GM19372 (cell line): ENCODE results near the gene AOAH.
"Not testable (repeated sequence)": the region's sequence is repeated elsewhere in the genome, so short reads cannot be mapped to it uniquely, and the experiment has no call there.

Experiments
- ATAC-seq: cut with Tn5 transposase; IDR thresholded peaks from one replicate; pipeline ENCODE4 v1.9.1; 2021; ENCODE audit warnings: mild to moderate bottlenecking, low read depth, moderate library complexity; ENCODE audit not compliant: unreplicated experiment

The AOAH gene

DNA sequence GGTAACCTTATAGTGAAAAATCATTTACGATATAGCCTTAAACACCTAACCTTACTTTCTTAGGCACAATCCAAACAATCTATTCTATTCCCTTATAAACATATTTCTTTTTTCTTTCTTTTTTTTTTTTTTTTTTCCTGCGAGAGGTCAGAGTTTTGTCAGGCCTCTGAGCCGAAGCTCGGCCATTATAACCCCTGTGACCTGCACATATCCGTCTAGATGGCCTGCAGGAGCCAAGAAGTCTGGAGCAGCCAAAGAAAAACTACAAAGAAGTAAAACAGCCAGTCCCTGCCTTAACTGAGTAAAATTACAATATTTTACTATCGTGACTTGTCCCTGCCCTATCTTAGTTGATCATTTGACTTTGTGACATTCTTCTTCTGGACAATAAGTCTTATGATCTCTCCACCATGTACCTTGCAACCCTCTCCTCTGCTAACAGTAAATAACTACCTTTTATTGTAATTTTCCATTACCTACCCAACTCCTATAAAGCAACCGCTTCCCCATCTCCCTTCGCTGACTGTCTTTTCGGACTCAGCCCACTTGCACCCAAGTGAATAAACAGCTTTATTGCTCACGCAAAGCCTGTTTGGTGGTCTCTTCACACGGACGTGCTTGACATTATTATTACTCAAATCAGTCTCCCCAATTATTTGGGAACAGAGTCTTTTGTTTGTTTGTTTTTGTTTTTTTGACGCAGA is 64.5 kb downstream of the AOAH start:
- no peak for ATAC-seq

DNA sequence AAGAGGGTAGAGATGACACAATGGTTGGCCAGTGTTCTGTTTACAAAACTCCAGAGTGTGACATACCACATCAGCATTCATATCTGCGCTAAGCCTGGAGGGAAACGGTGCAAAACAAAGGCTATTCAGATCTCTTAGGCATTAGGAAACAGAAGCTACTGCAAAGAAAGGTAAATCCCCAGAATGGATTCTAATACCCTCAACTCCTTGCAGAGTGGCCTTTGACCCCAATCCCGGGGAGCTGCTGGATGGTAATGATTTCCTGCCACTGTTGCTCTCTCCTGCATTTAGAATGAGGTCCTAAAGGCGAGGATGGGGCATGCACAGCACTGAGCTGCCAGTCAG is 65.2 kb downstream of the AOAH start:
- ATAC-seq, result no peak

DNA sequence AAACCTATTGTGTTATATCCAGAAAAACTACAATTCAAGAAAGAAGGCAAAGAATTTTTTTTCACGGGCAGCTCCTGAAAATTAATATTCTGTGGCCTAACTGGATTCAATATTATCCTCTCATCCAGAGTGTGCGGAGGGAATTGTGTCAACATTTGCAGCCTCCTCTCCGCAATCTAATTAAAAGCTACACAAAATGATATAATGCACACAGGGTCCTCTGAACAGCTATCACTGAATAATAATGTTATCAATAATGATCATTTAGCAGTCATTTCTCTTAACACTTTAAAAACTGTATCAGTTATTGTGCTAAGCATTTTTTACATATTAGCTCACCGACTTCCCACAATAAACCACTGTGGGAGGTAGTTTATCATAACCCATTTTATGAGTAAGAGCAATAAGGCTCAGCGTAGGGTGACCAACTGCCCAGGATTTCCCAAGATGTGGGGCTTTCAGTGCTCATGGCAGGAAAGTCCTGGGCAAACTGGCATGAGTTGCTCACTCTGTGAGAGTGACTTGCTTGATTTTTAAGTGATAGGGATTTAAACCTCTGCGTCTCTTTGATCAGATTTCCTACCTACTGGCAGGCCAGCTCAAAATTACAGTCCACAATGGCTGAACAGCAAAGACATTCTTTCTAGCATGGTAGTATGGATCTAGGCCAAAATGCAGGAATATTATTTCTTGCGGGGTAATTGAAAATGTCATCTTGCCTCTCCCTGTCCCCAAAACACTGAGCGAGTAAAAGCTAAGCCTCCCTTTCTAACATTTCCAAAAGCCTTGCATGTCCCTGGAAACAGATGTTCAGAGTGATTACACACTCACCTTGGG is 65.7 kb downstream of the AOAH start:
- ATAC-seq, result no peak

DNA sequence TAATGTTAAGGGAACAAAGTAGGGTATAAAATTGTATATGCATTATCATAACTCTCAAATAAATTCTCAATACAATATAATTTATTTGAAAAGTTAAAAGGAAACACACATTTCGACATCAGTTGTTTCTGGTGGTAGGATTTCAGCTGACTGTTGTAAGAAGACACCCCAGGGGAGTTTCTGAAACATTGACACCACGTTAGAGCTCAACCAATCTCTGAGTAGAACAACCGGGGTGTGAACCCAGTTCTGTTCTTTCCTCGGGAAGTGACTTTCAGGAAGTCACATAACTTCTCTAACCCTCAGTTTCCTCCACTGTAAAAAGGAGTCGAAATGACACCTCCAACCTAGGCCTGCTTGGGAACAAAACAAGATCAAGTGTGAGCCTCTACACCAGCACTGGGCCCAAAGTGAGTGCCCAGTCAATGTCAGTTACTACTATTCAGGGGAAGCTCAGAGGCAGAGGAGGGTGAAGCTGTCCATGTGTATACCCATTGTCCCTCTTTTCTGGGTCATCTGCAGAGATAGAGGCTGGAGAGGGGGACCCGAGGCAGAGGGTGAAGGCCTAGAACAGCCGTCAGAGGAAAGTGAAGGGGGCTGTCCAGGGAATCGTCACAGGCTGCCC is 67.1 kb downstream of the AOAH start:
- no peak for ATAC-seq

DNA sequence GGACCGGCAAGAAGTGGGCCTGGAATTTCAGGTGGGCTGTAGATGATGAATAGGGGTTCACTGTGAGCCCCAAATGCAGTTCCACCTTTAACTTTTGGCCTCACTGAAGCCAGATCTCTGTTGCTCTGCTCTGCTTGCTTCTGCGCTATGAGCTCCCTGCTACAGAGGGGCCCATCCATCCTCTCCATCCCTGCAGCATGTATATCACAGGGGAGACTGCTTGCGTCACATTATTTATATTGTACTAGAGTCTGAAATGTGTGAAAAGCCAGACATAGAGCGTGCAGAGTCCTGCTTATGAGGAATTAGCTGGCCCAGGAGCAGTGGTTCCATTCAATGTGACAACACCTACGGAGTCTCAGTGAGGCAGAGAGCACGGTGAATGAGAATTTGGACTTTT is 69.9 kb downstream of the AOAH start:
- ATAC-seq, result no peak

DNA sequence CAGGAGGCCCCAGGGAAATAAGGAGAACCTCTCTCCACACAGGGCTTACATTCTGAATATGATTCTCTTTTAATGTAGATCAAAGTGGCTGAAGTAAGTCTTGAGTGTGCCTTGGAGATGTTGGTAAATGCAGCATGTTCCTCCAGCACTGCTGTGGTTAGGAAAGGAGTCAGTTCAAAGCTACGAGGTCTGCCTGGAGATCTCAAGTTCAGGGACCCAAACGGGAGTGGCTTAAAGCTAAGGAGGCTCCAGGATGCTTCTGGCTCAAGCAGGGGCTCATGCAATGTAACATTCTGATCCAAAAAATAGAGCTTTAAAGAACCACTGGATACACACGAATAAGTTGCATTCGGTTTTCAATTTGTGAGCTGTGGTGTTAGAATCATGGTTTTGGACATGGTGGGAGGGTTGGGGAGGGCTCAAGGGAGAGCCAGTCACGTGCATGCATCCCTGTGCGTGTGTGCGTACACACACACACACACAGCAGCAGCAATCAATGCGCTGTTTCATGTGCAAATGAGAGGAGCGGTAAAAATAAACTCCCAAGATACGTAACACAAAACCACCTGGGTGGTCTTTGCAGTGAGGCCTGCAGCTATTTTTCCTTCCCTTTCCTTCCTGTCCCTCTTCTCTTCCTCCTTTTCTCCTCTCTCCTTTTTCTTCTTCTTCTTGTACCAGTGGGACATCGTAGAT is 70.5 kb downstream of the AOAH start:
- ATAC-seq, result no peak

DNA sequence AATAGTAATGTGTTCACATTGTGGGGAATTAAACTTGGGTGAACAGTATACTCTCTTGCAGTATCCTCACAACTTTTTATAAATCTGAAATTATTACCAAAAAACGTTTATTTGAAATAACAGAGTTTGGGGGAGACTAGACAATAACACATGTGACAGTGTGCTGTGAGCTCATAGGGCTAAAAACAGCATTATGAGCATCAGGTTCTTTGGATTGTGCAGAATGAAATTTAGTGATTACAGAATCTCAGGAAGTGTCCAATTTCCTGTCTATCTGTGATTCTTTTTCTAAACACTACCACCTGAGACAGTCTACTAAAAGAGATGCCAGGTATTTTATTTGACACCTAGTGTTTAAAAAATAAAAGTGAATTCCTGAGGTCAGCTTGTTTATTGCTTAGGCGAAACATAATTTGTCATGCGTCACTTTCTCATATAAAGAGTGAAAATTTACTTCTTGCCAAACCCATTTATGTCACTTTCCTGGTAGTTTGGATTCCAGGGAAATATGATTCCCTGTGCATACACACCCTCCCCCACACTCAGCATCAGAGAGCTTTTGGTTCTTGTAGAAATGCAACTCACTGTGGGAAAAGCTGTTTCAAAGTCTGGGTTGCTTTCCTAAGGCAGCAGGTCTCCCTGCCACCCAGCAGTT is 71.2 kb downstream of the AOAH start:
- ATAC-seq, result no peak

DNA sequence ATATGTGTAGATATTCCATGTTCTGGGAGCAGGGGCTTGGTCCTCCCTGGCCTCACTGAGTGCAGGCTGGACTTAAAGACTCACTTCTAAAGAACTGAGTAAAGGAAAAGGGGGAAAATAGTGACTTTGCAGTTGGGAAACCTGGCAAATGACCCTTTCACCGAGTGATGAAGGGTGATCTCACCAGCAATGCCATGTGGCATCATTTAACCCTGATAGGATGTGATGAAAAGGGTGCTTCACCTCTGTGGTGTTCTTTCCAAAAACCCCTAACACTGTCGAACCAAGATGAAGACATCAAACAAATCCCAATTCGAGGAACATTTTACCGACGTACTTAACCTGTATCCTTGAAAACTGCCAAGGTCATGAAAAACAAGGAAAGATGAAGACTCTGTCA is 71.9 kb downstream of the AOAH start:
- no peak for ATAC-seq

DNA sequence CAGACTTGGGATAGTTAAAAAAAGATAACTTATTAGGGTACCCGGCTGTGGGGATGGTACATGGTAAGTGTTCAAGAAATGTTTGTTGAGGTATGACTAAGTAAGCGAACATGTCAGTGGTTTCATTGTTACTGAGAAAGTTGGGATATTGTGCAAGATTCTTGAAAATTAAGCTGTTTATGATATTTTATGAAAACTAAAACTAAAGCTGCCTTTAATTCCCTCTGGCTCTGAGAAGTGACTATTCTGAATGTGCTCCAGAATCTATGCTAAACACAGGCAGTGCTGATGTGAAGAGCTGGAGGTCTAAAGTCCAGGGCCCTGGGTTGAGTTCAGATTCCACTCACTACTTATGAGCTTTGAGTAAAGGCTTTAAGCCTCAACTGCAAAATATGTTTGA is 72.9 kb downstream of the AOAH start:
- ATAC-seq, result no peak

DNA sequence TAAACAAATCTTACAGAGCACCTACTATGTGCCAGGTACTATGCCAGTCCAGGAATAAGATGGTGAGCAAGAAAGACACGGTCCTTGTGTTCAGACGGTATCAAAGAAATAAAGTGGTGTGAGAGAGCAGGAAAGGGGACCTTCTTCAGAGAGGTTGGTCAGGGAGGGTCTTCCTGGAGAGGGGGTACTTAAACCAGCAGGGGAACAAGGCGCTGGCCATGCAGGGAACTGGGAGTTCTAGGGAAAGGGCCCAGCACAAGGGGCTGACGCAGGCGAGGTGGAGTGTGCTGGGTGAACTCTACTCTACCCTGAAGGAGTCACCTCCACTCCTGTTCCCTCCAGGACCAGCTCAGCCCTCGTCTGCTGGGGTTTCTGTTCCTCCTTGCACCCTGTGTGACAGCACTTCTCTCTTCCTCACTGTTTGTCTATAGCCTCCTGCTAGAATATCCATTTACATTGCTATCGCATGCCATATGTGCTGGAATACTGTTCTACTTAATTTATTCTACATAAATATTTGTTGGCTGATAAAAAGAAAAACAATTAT is 73.5 kb downstream of the AOAH start:
- no peak for ATAC-seq

DNA sequence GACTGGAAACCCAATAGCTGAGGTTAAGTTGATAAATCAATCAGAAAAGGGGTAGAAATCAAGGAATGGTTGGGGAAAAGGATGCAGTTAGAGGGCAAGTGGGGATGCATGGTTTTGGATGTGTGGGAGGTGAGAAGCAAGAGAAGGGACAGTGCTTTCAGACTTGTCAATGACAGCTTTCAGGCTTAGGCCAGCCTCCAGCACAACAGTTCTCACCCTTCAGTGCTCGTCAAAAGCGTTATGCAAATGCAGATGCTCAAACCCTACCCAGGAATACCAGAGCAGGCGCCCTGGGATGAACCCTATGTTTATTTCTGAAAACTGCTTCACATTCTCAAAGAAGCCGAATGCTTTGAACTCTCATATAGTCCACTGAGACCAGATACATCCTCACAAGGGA is 74.0 kb downstream of the AOAH start:
- no peak for ATAC-seq

DNA sequence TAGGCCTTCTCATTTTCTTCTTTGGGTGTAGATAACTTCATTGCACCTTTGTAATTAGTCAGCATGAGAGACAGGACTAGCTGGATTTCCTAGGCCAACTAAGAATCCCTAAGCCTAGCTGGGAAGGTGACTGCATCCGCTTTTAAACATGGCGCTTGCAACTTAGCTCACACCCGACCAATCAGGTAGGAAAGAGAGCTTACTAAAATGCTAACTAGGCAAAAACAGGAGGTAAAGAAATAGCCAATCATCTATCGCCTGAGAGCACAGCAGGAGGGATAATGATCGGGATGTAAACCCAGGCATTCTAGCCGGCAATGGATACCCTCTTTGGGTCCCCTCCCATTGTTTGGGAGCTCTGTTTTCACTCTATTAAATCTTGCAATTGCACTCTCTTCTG is 75.0 kb downstream of the AOAH start:
- not testable (repeated sequence) for ATAC-seq

DNA sequence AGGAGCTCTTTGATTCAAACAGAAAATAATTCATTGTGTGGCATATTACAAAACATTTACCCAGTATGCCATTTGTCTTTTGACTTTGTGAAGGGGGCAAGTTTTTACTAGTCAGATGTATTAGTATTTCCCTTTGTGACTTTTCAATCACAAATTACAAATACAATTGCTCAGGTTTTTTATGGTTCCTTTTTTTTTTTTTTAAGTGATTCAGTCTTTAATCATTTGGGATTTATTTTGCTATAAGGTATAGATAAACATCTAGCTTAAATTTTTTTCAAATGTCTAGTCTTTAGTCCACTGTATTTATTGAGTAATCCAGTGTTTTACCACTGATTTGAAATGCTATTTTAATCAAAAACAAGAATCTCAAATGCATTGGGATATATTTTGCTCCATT is 75.9 kb downstream of the AOAH start:
- ATAC-seq, result no peak

DNA sequence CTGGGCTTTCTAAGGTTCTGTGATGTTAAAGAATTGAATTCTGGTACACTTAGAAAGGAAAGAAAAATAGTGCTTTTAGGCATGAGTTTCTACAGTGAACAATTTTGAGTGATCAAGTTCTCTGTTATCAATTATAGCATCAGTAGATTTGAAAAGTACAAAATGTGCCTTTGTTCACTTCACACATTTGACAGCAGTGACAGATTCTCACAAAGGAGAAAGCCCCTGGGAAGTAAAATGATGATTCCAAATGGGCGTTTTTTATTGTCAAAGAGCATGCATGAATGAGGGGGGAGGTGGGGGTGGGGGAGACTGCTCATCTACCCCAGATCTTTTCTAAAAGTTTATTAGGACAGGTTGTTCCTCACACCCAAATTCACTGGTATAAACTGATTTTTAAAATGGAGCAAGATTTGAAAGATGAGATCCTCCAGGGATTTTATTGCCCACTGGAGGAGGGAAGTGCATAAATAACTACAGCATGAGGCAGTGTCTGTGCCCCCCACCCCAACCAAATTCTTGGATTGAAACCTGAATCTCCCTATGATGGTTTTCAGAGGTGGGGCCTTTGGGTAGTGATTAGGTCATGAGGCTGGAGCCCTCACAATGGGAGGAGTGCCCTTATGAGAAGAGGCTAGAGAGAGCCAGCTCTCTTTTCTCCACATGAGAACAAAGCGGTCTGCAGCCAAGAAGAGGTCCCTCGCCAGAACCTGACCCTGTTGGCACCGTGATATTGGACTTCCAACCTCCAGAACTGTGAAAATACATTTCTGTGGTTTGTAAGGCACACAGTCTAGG is 79.5 kb downstream of the AOAH start:
- no peak for ATAC-seq

DNA sequence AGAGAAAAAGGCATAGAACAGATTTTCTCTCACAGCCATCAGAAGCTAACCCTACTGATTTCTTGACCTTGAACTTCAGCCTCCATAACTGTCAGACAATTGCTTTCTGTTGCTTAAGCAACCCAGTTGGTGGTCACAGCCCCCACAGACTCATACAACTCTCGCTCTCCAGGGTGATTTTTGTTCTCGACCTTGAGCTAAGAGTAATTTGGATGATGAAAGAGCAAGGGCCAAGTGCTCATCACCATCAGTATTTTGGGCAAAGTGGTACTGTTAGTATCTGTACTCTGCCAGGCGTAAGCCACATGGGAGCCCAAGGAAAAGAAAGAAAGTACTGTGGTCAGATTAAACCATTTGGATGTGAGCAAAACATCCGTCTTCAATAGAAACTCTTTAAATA is 81.9 kb downstream of the AOAH start:
- no peak for ATAC-seq

DNA sequence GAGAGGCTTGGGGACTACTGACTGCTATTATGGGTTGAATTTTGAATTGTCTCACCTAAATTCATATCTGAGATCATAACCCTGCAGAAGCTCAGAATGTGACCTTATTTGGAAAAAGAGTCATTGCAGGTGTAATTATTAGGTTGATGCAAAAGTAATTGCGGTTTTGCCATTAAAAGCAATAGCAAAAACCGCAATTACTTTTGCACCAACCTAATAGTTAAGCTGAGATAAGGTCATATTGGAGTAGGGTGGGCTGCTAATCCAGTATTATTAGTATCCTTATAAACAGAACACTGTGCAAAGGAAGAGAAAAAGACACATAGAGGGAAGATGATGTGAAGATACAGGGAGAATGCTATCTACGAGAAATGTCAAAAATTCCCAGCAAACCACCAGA is 82.3 kb downstream of the AOAH start:
- ATAC-seq, result no peak

DNA sequence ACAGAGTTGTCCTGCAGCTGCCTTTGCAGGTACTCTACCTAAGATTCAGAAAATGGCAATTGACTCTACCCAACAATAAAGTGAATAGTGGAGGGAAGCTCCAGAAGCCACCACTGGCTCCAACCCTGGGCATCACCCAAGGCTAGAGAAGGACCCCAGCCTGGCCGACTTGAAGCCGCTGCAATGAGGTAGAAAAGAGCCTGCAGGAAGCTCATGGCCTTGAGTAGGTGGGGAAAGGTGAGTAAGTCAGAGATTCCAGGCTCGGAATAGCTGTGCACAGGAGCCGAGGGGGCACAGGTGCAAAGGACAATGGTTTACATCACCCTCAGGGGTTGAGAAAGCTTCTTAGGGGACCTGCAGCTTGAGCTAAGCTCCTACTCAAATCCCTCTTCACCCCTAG is 83.6 kb downstream of the AOAH start:
- no peak for ATAC-seq

DNA sequence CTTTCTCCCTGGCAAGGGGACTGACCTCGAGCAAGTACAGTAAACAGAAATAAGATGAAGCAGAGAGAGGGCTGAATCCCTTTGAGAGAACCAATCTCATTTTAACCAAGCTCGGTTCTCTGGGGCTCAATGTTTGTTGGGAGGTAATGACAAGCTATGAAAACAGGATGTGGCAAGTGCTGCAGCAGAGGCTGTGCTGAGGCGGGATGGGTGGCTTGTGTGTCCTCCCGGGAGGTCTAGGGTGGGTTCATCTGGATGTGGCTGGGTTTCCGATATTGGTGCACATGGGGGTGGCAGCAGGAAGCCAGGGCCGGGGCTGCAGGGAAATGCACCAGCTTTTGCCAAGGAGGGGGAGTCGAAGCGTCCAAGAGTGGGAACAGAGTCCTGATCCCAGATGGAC is 84.5 kb downstream of the AOAH start:
- no peak for ATAC-seq

DNA sequence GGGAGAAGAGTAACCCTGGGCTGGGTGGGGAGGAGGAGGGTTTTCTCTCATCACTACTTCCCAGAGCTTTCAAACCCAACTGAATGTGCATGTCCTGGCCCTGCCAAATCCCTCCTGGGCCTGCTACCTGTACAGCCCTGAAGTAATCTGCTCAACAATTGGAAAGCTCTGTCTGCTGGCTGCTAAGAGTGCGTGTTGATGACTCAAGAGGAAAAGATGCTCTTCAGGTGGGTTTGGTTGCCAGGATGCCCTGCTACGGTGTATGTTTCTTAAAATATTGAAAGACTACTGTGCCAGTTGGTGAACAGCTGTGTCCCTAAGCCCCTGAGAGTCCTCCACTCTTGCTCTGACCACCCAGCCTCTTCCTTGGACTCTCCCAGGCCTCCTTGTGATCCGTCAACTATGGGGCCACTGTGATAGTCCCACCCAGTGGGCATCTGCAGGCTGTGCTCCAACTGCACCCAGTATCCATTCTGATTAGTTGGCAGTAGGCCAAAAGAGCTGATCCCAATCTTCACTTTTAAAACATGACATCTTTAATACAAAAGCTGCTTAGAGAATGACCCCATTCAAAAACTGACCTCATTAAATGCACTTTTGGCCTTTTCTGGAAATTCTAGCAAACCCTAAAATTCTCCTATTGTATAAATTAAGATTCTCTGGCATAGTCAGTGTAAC is 85.6 kb downstream of the AOAH start:
- ATAC-seq, result no peak
